ENCODE data around the gene PTPRG. TPM values are rescaled to one million over a fixed set of nuclear protein-coding genes. Genes with fewer than 3 reads are reported as not detected.

The PTPRG gene
- total and polyA plus RNA-seq, 2 experiments from 2014 or later, result 24.4 to 131 TPM

GRCh38 chr3:61610316-61610715, 48.9 kb downstream of the PTPRG start:
- H4K20me1 ChIP-seq (replicated peaks; ENCODE audit: insufficient read depth), result peaks cover 63% of the 10 kb centered on the region
- peaks cover 25% of the 10 kb centered on the region for H3K4me1 ChIP-seq (ENCODE audit: insufficient read depth)
- H3K4me2 ChIP-seq, result no peak overlapping the region
- no peak overlapping the region for H2AFZ ChIP-seq
- no peaks in the 10 kb centered on the region for H3K27me3 ChIP-seq (ENCODE audit: insufficient read depth)
- no peak overlapping the region for H3K4me3 ChIP-seq
- H3K36me3 Mint-ChIP-seq (ENCODE audit: low read depth), result peaks cover 19% of the 10 kb centered on the region
- H3K9me3 Mint-ChIP-seq, result no peaks in the 10 kb centered on the region
- H3K79me2 ChIP-seq (replicated peaks; ENCODE audit: insufficient read depth), result peaks cover 98% of the 10 kb centered on the region
- TF ChIP-seq ZNF331 (CRISPR knock-in tag; IDR thresholded peaks at IDR 0.05; ENCODE audit: low read depth) (no peak), ZNF114 (CRISPR knock-in tag; IDR thresholded peaks at IDR 0.05) (no peak), EZH2phosphoT487 (IDR thresholded peaks at IDR 0.05; ENCODE audit: unreplicated experiment) (no peak), ETS1 (IDR thresholded peaks at IDR 0.05) (no peak), EZH2 (IDR thresholded peaks at IDR 0.05; ENCODE audit: low read depth, unreplicated experiment) (no peak), NANOG (IDR thresholded peaks at IDR 0.05; ENCODE audit: borderline replicate concordance) (no peak), CREB1 (CRISPR knock-in tag; IDR thresholded peaks at IDR 0.05; ENCODE audit: low read depth) (no peak), JUNB (IDR thresholded peaks at IDR 0.05; ENCODE audit: unreplicated experiment) (no peak), ZNF462 (CRISPR knock-in tag; IDR thresholded peaks at IDR 0.05) (no peak), POLR2AphosphoS5 (IDR thresholded peaks at IDR 0.05; ENCODE audit: low read depth) (no peak), REST (IDR thresholded peaks at IDR 0.05; ENCODE audit: unreplicated experiment) (no peak), STAT1 (IDR thresholded peaks at IDR 0.05; ENCODE audit: unreplicated experiment) (no peak), CTCF (conservative IDR thresholded peaks at IDR 0.05; ENCODE audit: low read depth in 2 of 2) (no peak)
- H3K36me3 ChIP-seq (ENCODE audit: insufficient read depth), result no peaks in the 10 kb centered on the region
- ATAC-seq (no peak), DNase-seq (ENCODE audit: low spot score) (no peak)
- peaks cover 1% of the 10 kb centered on the region for H3K27me3 Mint-ChIP-seq (ENCODE audit: insufficient read depth, low read depth, poor library complexity)
- H3K4me1 Mint-ChIP-seq, result peaks cover 61% of the 10 kb centered on the region
- H3K27ac ChIP-seq (ENCODE audit: low read depth), result no peak overlapping the region
- peaks cover 3% of the 10 kb centered on the region; the same call in 1 of the 2 replicates for H3F3A ChIP-seq (replicated peaks; ENCODE audit: low read depth)
- no peaks in the 10 kb centered on the region for H3K9me2 ChIP-seq (ENCODE audit: insufficient read depth)
- H3K27ac Mint-ChIP-seq, result no peak overlapping the region
- no peak overlapping the region for H3K4me3 Mint-ChIP-seq

Measured in GM23338 (cell line).